ENCODE measurements around the gene PMCH.
"Not testable (repeated sequence)": the region's sequence is repeated elsewhere in the genome, so short reads cannot be mapped to it uniquely, and the experiment has no call there.

The PMCH gene

DNA sequence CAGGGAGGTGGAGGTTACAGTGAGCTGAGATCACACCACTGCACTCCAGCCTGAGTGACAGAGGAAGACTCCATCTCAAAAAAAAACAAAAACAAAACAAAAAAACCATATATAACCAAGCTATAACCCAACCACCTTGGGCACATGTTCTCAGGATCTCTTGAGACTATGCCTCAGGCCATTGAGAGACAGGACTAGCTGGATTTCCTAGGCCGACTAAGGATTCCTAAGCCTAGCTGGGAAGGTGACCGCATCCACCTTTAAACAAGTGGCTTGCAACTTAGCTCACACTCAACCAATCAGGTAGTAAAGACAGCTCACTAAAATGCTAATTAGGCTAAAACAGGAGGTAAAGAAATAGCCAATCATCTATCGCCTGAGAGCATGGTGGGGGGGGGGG lies 42.4 kb downstream of the PMCH start:
- H3K4me1 ChIP-seq (ENCODE audit: control insufficient read depth, insufficient read depth, low read length); H3K27me3 ChIP-seq (ENCODE audit: control insufficient read depth, insufficient read depth, low read length, poor library complexity, severe bottlenecking); H3K4me3 ChIP-seq (ENCODE audit: insufficient read depth, low read depth, low read length); H3K36me3 ChIP-seq (ENCODE audit: control insufficient read depth, insufficient read depth, low read length); H3K9me3 ChIP-seq (ENCODE audit: control insufficient read depth, low read length); H3K27ac ChIP-seq (ENCODE audit: insufficient read depth, low read depth, low read length, poor library complexity, severe bottlenecking): not testable (repeated sequence)
- 94 to 97% methylated on average over 3 of the region's 3 CpGs for WGBS, 2 experiments

GRCh38 chr12:102147062-102147587 lies 50.5 kb downstream of the PMCH start:
- H3K4me1 ChIP-seq (ENCODE audit: control insufficient read depth, insufficient read depth, low read length); H3K27ac ChIP-seq (ENCODE audit: insufficient read depth, low read depth, low read length, poor library complexity, severe bottlenecking); H3K27me3 ChIP-seq (ENCODE audit: control insufficient read depth, insufficient read depth, low read length, poor library complexity, severe bottlenecking); H3K4me3 ChIP-seq (ENCODE audit: insufficient read depth, low read depth, low read length); H3K9me3 ChIP-seq (ENCODE audit: control insufficient read depth, low read length); H3K36me3 ChIP-seq (ENCODE audit: control insufficient read depth, insufficient read depth, low read length): not testable (repeated sequence)
- WGBS, 2 experiments, result 96 to 98% methylated on average over 4 of the region's 4 CpGs
